GM12878 (cell line): Measurements from ENCODE around the gene GAS2. TPM values are rescaled to one million over a fixed set of nuclear protein-coding genes. Genes with fewer than 3 reads are reported as not detected.

Experiments used
- ATAC-seq: fragments of 200-7000 bp; cut with Tn5 transposase; 3 replicates; pipeline ENCODE4 v1.9.1; 2020; ENCODE audit warnings: mild to moderate bottlenecking, moderate library complexity
- BruUV-seq: library from RNA; stranded (reverse); fragments of 400-500 nt; replicated peaks from 2 replicates; lab custom pipeline; 2021; lab: Mats Ljungman, UMichigan
- CTCF ChIA-PET: fragments of 300-600 bp; sonication (Branson Sonifier 250); formaldehyde crosslinking; extraction: SDS; loops from one replicate; lab custom pipeline; 2021; ENCODE audit warnings: inconsistent platforms; lab: Yijun Ruan, JAX
- POLR2A ChIA-PET: fragments of 350-600 bp; formaldehyde crosslinking; extraction: SDS; loops from one replicate; lab custom pipeline; 2021; ENCODE audit warnings: inconsistent platforms; lab: Charles Lee
- RAD21 ChIA-PET: fragments of 300-600 bp; sonication (Branson Sonifier 250); formaldehyde crosslinking; loops from one replicate; lab custom pipeline; 2023; ENCODE audit warnings: antibody characterized with exemption; ENCODE audit not compliant: unreplicated experiment; lab: Charles Lee
- SMC1A ChIA-PET: fragments of 300-600 bp; sonication (Branson Sonifier 250); formaldehyde crosslinking; loops from one replicate; lab custom pipeline; 2023; ENCODE audit not compliant: unreplicated experiment, uncharacterized antibody; lab: Charles Lee
- DNase-seq: peaks from one replicate; pipeline ENCODE4 v3.0.0-alpha.2; 2011; ENCODE audit warnings: low read depth, low spot score
- FAIRE-seq: peaks from 3 replicates; lab custom pipeline; 2011; peaks lifted over from hg19 to GRCh38; lab: Jason Lieb, UNC
- H2AFZ ChIP-seq: 2 replicates; pipeline ENCODE4 v1.6.0; 2011; ENCODE audit warnings: low read depth, low read length, control low read depth; ENCODE audit not compliant: control insufficient read depth
- H3K27ac ChIP-seq: 2 replicates; pipeline ENCODE4 v1.5.1; 2011; ENCODE audit warnings: control low read depth; ENCODE audit not compliant: control insufficient read depth, insufficient read depth
- H3K27me3 ChIP-seq, 2 experiments: replicated peaks in 1 of 2; 2 replicates each; pipeline versions ENCODE4 v1.6.0 to v1.6.1; 2011; ENCODE audit warnings: low read length in 1 of 2; ENCODE audit not compliant: control insufficient read depth in 2 of 2, insufficient read depth in 2 of 2
- H3K36me3 ChIP-seq, 2 experiments: 2 replicates each; pipeline ENCODE4 v1.5.1; 2011; ENCODE audit warnings: low read length in 1 of 2; ENCODE audit not compliant: control insufficient read depth in 2 of 2, insufficient read depth in 2 of 2
- H3K4me1 ChIP-seq: 2 replicates; pipeline ENCODE4 v1.6.1; 2011; ENCODE audit warnings: mild to moderate bottlenecking, low read length, moderate library complexity, mixed read lengths; ENCODE audit not compliant: control insufficient read depth, insufficient read depth
- H3K4me2 ChIP-seq: 2 replicates; pipeline ENCODE4 v1.6.0; 2011; ENCODE audit warnings: control low read depth; ENCODE audit not compliant: control insufficient read depth, insufficient read depth
- H3K4me3 ChIP-seq: fragments of 200-600 bp; sonication (generic); 2 replicates; pipeline ENCODE4 v1.5.1; 2016
- H3K79me2 ChIP-seq: 2 replicates; pipeline ENCODE4 v1.6.0; 2011; ENCODE audit warnings: low read length; ENCODE audit not compliant: control insufficient read depth, insufficient read depth
- H3K9ac ChIP-seq: 2 replicates; pipeline ENCODE4 v1.8.0; 2011; ENCODE audit warnings: low read length, control low read depth, mixed read lengths; ENCODE audit not compliant: control insufficient read depth, insufficient read depth
- H3K9me3 ChIP-seq: replicated peaks from 3 replicates; pipeline ENCODE4 v1.5.1; 2011; ENCODE audit warnings: mild to moderate bottlenecking, low read length; ENCODE audit not compliant: control insufficient read depth, insufficient read depth
- H4K20me1 ChIP-seq: 2 replicates; pipeline ENCODE4 v1.6.0; 2011; ENCODE audit not compliant: control insufficient read depth, insufficient read depth
- ASH2L ChIP-seq: fragments of 300-600, 200-600 bp; sonication (generic); IDR thresholded peaks from 2 replicates; pipeline ENCODE4 v1.6.1; 2017; ENCODE audit warnings: low read depth, mild to moderate bottlenecking, borderline replicate concordance
- CBX5 ChIP-seq: sonication (generic); IDR thresholded peaks from 2 replicates; pipeline ENCODE4 v1.6.1; 2016; ENCODE audit warnings: low read depth, moderate library complexity, mild to moderate bottlenecking, inconsistent platforms
- CEBPB ChIP-seq, 2 experiments: fragments of 150-350 bp in 1 of 2; IDR thresholded peaks; 2 replicates each; pipeline ENCODE4 v1.6.1; 2012 to 2014; ENCODE audit warnings: low read depth in 2 of 2, low read length in 2 of 2, borderline replicate concordance in 1 of 2, inconsistent platforms in 1 of 2
- CTCF ChIP-seq, 3 experiments: IDR thresholded peaks in 2 of 3; conservative IDR thresholded peaks in 1 of 3; 2 replicates each; pipeline ENCODE4 v1.5.1; 2011; ENCODE audit warnings: low read depth in 3 of 3, low read length in 3 of 3, mild to moderate bottlenecking in 3 of 3, control low read depth in 2 of 3, moderate library complexity in 2 of 3, inconsistent platforms in 1 of 3, mixed read lengths in 1 of 3; ENCODE audit not compliant: control insufficient read depth in 2 of 3, insufficient read depth in 1 of 3; ENCODE audit errors: extremely low read depth in 1 of 3
- EED ChIP-seq: sonication (generic); IDR thresholded peaks from 2 replicates; pipeline ENCODE4 v1.6.1; 2016; ENCODE audit warnings: antibody characterized with exemption, low read depth
- FOS ChIP-seq: IDR thresholded peaks from 3 replicates; pipeline ENCODE4 v1.6.1; 2011; ENCODE audit warnings: borderline replicate concordance; ENCODE audit not compliant: insufficient read length; ENCODE audit errors: extremely low read depth
- FOXM1 ChIP-seq: IDR thresholded peaks from 2 replicates; pipeline ENCODE4 v1.6.1; 2012; ENCODE audit warnings: low read depth, mild to moderate bottlenecking, inconsistent platforms, low read length, moderate library complexity
- GATAD2B ChIP-seq: fragments of 450-650 bp; conservative IDR thresholded peaks from 2 replicates; pipeline ENCODE4 v1.6.1; 2017; ENCODE audit warnings: low read depth, mild to moderate bottlenecking, moderate library complexity
- HCFC1 ChIP-seq: fragments of 150-350 bp; IDR thresholded peaks from 2 replicates; pipeline ENCODE4 v1.6.1; 2014; ENCODE audit warnings: low read length
- IKZF2 ChIP-seq, 2 experiments: fragments of 450-650 bp; IDR thresholded peaks; 2 replicates each; pipeline ENCODE4 v1.6.1; 2017; ENCODE audit warnings: mild to moderate bottlenecking in 2 of 2, moderate library complexity in 2 of 2
- NR2C1 ChIP-seq: fragments of 450-650 bp; IDR thresholded peaks from 2 replicates; pipeline ENCODE4 v1.6.1; 2017; ENCODE audit warnings: antibody characterized with exemption, mild to moderate bottlenecking, moderate library complexity
- NR2F1 ChIP-seq: fragments of 450-650 bp; conservative IDR thresholded peaks from 2 replicates; pipeline ENCODE4 v1.6.1; 2017; ENCODE audit warnings: mild to moderate bottlenecking
- POLR2A ChIP-seq: IDR thresholded peaks from 2 replicates; pipeline ENCODE4 v1.6.1; 2011; ENCODE audit warnings: low read depth, mild to moderate bottlenecking, low read length
- RAD21 ChIP-seq: IDR thresholded peaks from 2 replicates; pipeline ENCODE4 v1.6.1; 2011; ENCODE audit warnings: mild to moderate bottlenecking, low read depth, low read length, moderate library complexity; ENCODE audit not compliant: insufficient read depth
- SMARCA5 ChIP-seq: fragments of 450-650 bp; IDR thresholded peaks from 2 replicates; pipeline ENCODE4 v1.6.1; 2017; ENCODE audit warnings: mild to moderate bottlenecking
- TAF1 ChIP-seq: IDR thresholded peaks from 2 replicates; pipeline ENCODE4 v1.6.1; 2011; ENCODE audit warnings: mild to moderate bottlenecking, low read depth, low read length, borderline replicate concordance
- YY1 ChIP-seq: IDR thresholded peaks from 2 replicates; pipeline ENCODE4 v1.6.1; 2011; ENCODE audit warnings: low read depth, mild to moderate bottlenecking, low read length
- ZNF622 ChIP-seq: fragments of 450-650 bp; IDR thresholded peaks from 2 replicates; pipeline ENCODE4 v1.6.1; 2017; ENCODE audit warnings: mild to moderate bottlenecking, inconsistent platforms
- WGBS: methylation state at CpG from one replicate; pipeline ENCODE4 v1.1.6; 2016; ENCODE audit warnings: low lambda C conversion rate; ENCODE audit not compliant: insufficient replicate concordance, insufficient coverage; ENCODE audit errors: missing lambda C conversion rate; 5-methylcytosine and 5-hydroxymethylcytosine counted together
- in situ Hi-C: fragments of 300-500 bp; cut with MboI; formaldehyde crosslinking; loops from 9 replicates; pipeline ENCODE4 v1.14.3; 2018; ENCODE audit warnings: mixed read lengths
- intact Hi-C: fragments of 100-400 bp; cut with micrococcal nuclease; formaldehyde crosslinking; loops from one replicate; pipeline ENCODE4 v1.14.2; 2022; ENCODE audit not compliant: unreplicated experiment
- polyA plus RNA-seq, 11 experiments: library from polyadenylated mRNA; depleted of rRNA in 4 of 11; unstranded in 6 of 11; stranded (reverse) in 5 of 11; fragments of >200 nt; fragmentation: Nextera tagmentation in 4 of 11; fragmentation: Illumina TruSeq in 1 of 11; extraction: Ambion mirVana in 4 of 11; extraction: Trizol in 1 of 11; gene quantifications; 1 replicate in 1 of 11; 2 replicates in 10 of 11; pipeline versions ENCODE4 v1.2.1 to v1.2.3, GENCODE V29; 2011 to 2016; ENCODE audit warnings: inconsistent platforms in 2 of 11, missing spikeins in 2 of 11, low read depth in 1 of 11
- total RNA-seq, 4 experiments: library from RNA; depleted of rRNA in 3 of 4; stranded (reverse); fragments of >200 nt in 3 of 4; fragmentation: Illumina TruSeq in 1 of 4; extraction: Trizol in 1 of 4; gene quantifications; 2 replicates each; pipeline versions ENCODE4 v1.2.1 to v1.2.3, GENCODE V29; 2013 to 2021

Gene GAS2
- total and polyA plus RNA-seq, 10 of the 15 experiments (the other 5 are each of a cell fraction or from before 2014, with no cell fraction given) = 16.4 to 81.4 (median 26.2) TPM

- H3K36me3 ChIP-seq = no peaks in the 10 kb centered on the region; a peak in 1 of 4 replicates
- intact Hi-C loops = loop anchor here (2.0 kb wide), 1 partner anchor 42 kb away; the partner anchor contains the start of gene GAS2
- ChIA-PET RAD21 (interaction anchor here (0.6 to 2.9 kb wide), 11 partner anchors 10 to 163 kb away, joined by 3 to 19 read pairs (median 3); no protein-coding TSS in a partner anchor), POLR2A (interaction anchor here (0.6 to 2.4 kb wide), 6 partner anchors 32 to 205 kb away, joined by 3 to 10 read pairs (median 4); partner anchors contain the start of genes GAS2 and SVIP), CTCF (interaction anchor here (0.7 to 4.7 kb wide), 9 partner anchors 10 to 163 kb away, joined by 3 to 23 read pairs (median 7); partner anchors contain the start of gene GAS2), SMC1A (interaction anchor here (0.7 to 4.0 kb wide), 11 partner anchors 10 to 203 kb away, joined by 3 to 23 read pairs (median 4); no protein-coding TSS in a partner anchor)
- in situ Hi-C loops = no loop called here
- H3K79me2 ChIP-seq = peaks cover 16% of the 10 kb centered on the region
- peak overlapping the region; percentile 93 for H2AFZ ChIP-seq
- H3K4me1 ChIP-seq = peaks cover 6% of the 10 kb centered on the region; the same call in 1 of the 2 replicates
- 7% methylated on average over 31 of the region's 31 CpGs for WGBS
- H4K20me1 ChIP-seq = no peaks in the 10 kb centered on the region
- TSS peak; percentile 80 for BruUV-seq
- no peaks in the 10 kb centered on the region for H3K27me3 ChIP-seq
- ATAC-seq = peak; percentile 81
- H3K9ac ChIP-seq = peak overlapping the region; percentile 83
- H3K4me3 ChIP-seq = peak overlapping the region; percentile 85
- peak; percentile 27 for FAIRE-seq
- peak overlapping the region; percentile 96 for H3K4me2 ChIP-seq
- DNase-seq = peak; percentile 28
- peaks cover 2% of the 10 kb centered on the region for H3K9me3 ChIP-seq
- peak overlapping the region; percentile 90 for H3K27ac ChIP-seq
- peak; percentile 82 for TF ChIP-seq NR2F1
- TF ChIP-seq EED = peak; percentile 32
- peak; percentile 35 for TF ChIP-seq RAD21
- TF ChIP-seq FOXM1 = no peak
- peak; percentile 71; the same call in 1 of the 2 replicates for TF ChIP-seq NR2C1
- TF ChIP-seq POLR2A = peak; percentile 38
- TF ChIP-seq CBX5 = peak; percentile 24; the same call in 1 of the 2 replicates
- peak; percentile 91 for TF ChIP-seq SMARCA5
- TF ChIP-seq ZNF622 = no peak
- 0 out of 2 replicates have a peak, but pooled peaks have one; percentile 39 for TF ChIP-seq ASH2L
- TF ChIP-seq CEBPB (IDR thresholded peaks at IDR 0.05; ENCODE audit: borderline replicate concordance in 1 of 2, low read depth in 2 of 2, low read length in 2 of 2) = no peak
- peak; percentile 65 to 67 (median 66) for TF ChIP-seq CTCF (IDR thresholded peaks at IDR 0.05 in 2 of 3, conservative IDR thresholded peaks at IDR 0.05 in 1 of 3; ENCODE audit: control insufficient read depth in 2 of 3, extremely low read depth in 1 of 3, insufficient read depth in 1 of 3, low read depth in 3 of 3, low read length in 3 of 3)
- 0 out of 4 replicates have a peak, but pooled peaks have one; percentile 7 to 24 for TF ChIP-seq IKZF2 (IDR thresholded peaks at IDR 0.05)
- peak; percentile 46; the same call in 1 of the 2 replicates for TF ChIP-seq YY1
- 0 out of 2 replicates have a peak, but pooled peaks have one; percentile 20 for TF ChIP-seq GATAD2B
- TF ChIP-seq HCFC1 = no peak
- no peak for TF ChIP-seq FOS
- TF ChIP-seq TAF1 = 0 out of 2 replicates have a peak, but pooled peaks have one; percentile 11
These were observed 41.5 kb upstream of the GAS2 start for GRCh38 chr11:22624742-22625447.
